ENCODE measurements around the gene MAN1C1. TPM values are rescaled to one million over a fixed set of nuclear protein-coding genes. Genes with fewer than 3 reads are reported as not detected.

Gene MAN1C1
- total RNA-seq, 1 donor from 2014 or later = 6.8 TPM

GRCh38 chr1:25664357-25665199 is 48.0 kb downstream of the MAN1C1 start:
- Histone ChIP-seq H3K79me2 (ENCODE audit: low read depth) (no peaks in the 10 kb centered on the region), H4K20me1 (ENCODE audit: low read depth) (no peaks in the 10 kb centered on the region), H3K4me3 (no peak overlapping the region), H3K27ac (no peak overlapping the region), H3K9ac (no peak overlapping the region), H3K27me3 (no peaks in the 10 kb centered on the region), H2AFZ (replicated peaks) (no peak overlapping the region), H3K4me1 (peaks cover 34% of the 10 kb centered on the region), H3K9me3 (ENCODE audit: low read depth) (no peaks in the 10 kb centered on the region), H3K4me2 (no peak overlapping the region), H3K36me3 (no peaks in the 10 kb centered on the region), H3F3A (ENCODE audit: low read depth) (peaks cover 39% of the 10 kb centered on the region)
- Mint-ChIP-seq H3K4me1 (peaks cover 42% of the 10 kb centered on the region), H3K36me3 (no peaks in the 10 kb centered on the region), H3K27me3 (ENCODE audit: insufficient read depth, low read depth) (no peaks in the 10 kb centered on the region), H3K27ac (no peak overlapping the region), H3K4me3 (no peak overlapping the region), H3K9me3 (no peaks in the 10 kb centered on the region)
- DNase-seq (ENCODE audit: low spot score) = no peak
- no peak for TF ChIP-seq CTCF (IDR thresholded peaks at IDR 0.05)
- TF ChIP-seq EZH2 (IDR thresholded peaks at IDR 0.05) = no peak
- TF ChIP-seq EZH2phosphoT487 (IDR thresholded peaks at IDR 0.05) = no peak

- DNase-seq (ENCODE audit: low spot score) = no peak
- peak overlapping the region; percentile 46 for H3K27ac Mint-ChIP-seq
- Histone ChIP-seq H2AFZ (replicated peaks) (no peak overlapping the region), H3K27me3 (no peaks in the 10 kb centered on the region), H3K4me3 (no peak overlapping the region), H4K20me1 (ENCODE audit: low read depth) (no peaks in the 10 kb centered on the region), H3K4me1 (peaks cover 38% of the 10 kb centered on the region), H3F3A (ENCODE audit: low read depth) (peaks cover 32% of the 10 kb centered on the region), H3K4me2 (peak overlapping the region; percentile 4), H3K9ac (no peak overlapping the region), H3K27ac (no peak overlapping the region), H3K9me3 (ENCODE audit: low read depth) (no peaks in the 10 kb centered on the region), H3K36me3 (no peaks in the 10 kb centered on the region), H3K79me2 (ENCODE audit: low read depth) (no peaks in the 10 kb centered on the region)
- H3K36me3 Mint-ChIP-seq = no peaks in the 10 kb centered on the region
- peaks cover 41% of the 10 kb centered on the region for H3K4me1 Mint-ChIP-seq
- H3K4me3 Mint-ChIP-seq = no peak overlapping the region
- no peak for TF ChIP-seq EZH2phosphoT487 (IDR thresholded peaks at IDR 0.05)
- TF ChIP-seq CTCF (IDR thresholded peaks at IDR 0.05) = no peak
- TF ChIP-seq EZH2 (IDR thresholded peaks at IDR 0.05) = no peak
- H3K9me3 Mint-ChIP-seq = no peaks in the 10 kb centered on the region
- H3K27me3 Mint-ChIP-seq (ENCODE audit: insufficient read depth, low read depth) = peaks cover under 1% of the 10 kb centered on the region
These were observed 49.9 kb downstream of the MAN1C1 start for GRCh38 chr1:25666460-25666859.

GRCh38 chr1:25668931-25669573 is 52.5 kb downstream of the MAN1C1 start:
- H3K27me3 Mint-ChIP-seq (ENCODE audit: insufficient read depth, low read depth) = peaks cover 3% of the 10 kb centered on the region
- Histone ChIP-seq H3K9me3 (ENCODE audit: low read depth) (no peaks in the 10 kb centered on the region), H3K36me3 (no peaks in the 10 kb centered on the region), H3K9ac (no peak overlapping the region), H4K20me1 (ENCODE audit: low read depth) (no peaks in the 10 kb centered on the region), H3F3A (ENCODE audit: low read depth) (peaks cover 23% of the 10 kb centered on the region), H2AFZ (replicated peaks) (no peak overlapping the region), H3K79me2 (ENCODE audit: low read depth) (no peaks in the 10 kb centered on the region), H3K27ac (no peak overlapping the region), H3K27me3 (no peaks in the 10 kb centered on the region), H3K4me1 (peaks cover 31% of the 10 kb centered on the region), H3K4me2 (no peak overlapping the region), H3K4me3 (no peak overlapping the region)
- DNase-seq (ENCODE audit: low spot score) = no peak
- no peak overlapping the region for H3K4me3 Mint-ChIP-seq
- TF ChIP-seq EZH2phosphoT487 (IDR thresholded peaks at IDR 0.05) (no peak), CTCF (IDR thresholded peaks at IDR 0.05) (no peak), EZH2 (IDR thresholded peaks at IDR 0.05) (no peak)
- peaks cover 30% of the 10 kb centered on the region for H3K4me1 Mint-ChIP-seq
- H3K36me3 Mint-ChIP-seq = no peaks in the 10 kb centered on the region
- H3K27ac Mint-ChIP-seq = no peak overlapping the region
- H3K9me3 Mint-ChIP-seq = no peaks in the 10 kb centered on the region

Data from neural progenitor cell (in vitro differentiated cells).